GM20000 (cell line): ENCODE measurements around the gene PDIA4.

Experiments used
- DNase-seq: peaks from one replicate; pipeline ENCODE4 v3.0.0; 2012; ENCODE audit warnings: low spot score
- CTCF ChIP-seq: IDR thresholded peaks from 2 replicates; pipeline ENCODE4 v1.5.1; 2012; ENCODE audit warnings: mild to moderate bottlenecking, control low read depth; ENCODE audit errors: extremely low read depth, missing control alignments

Gene PDIA4

DNA sequence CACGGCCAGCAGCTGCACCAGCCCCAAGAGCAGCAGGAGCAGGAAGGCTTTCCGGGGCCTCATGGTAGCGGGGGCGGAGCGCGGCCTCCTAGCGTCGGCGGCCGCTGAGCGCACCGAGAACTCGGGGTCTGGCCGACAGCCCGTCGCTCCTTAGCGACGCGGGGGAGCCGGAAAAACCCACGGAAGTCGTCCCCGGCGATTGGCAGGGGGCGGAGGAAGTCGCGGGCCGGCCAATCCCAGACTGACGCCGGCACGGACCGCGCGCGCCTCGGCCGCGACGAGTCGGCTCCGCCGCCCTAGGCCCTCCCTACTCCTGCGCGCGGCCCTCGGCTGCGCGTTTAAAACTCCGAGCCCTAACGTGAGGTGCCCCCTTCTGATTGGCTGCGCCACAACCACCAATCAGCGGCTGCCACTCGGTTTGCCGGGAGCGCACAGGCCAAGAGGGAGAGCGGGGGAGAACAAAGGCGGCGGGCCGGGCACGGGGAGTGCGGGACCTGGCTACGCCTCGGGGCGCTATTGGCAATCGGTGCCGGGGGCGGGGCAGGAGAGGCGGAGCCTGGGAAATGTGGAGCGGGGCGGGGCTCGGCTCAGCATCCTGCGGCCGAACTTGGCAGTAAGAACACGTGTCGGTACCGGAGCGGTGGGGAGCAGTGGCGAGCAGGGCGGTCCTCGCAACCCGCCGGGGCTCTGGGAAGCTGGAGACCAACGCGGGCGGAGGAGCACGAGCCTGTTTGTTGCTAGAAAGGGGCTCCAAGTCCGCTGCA is at the start of gene PDIA4:
PDIA4 (minus strand) TSS at position 160 of the 764 bp plus-strand sequence; CDS start at position 63, 97 bp downstream.
- DNase-seq: peak; percentile 98
- no peak for TF ChIP-seq CTCF

DNA sequence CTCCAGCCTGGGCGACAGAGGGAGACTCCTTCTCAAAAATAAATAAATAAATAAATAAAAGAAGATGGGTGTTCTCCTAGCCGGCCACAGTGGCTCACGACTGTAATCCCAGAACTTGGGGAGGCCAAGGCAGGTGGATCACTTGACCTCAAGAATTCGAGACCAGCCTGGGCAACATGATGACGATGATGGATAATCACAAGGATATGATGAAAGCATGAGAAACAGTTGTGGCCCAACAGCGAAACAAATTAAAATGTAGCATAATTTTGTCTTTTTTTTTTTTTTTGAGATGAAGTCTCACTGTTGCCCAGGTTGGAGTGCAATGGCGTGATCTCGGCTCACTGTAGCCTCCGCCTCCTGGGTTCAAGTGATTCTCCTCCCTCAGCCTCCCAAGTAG is 49.3 kb upstream of the PDIA4 start:
- no peak for TF ChIP-seq CTCF
- no peak for DNase-seq

- no peak for DNase-seq
- TF ChIP-seq CTCF: no peak
These were observed 47.0 kb upstream of the PDIA4 start for GRCh38 chr7:149075286-149075685.

GRCh38 chr7:149074116-149074885 is 46.0 kb upstream of the PDIA4 start:
- DNase-seq: no peak

DNA sequence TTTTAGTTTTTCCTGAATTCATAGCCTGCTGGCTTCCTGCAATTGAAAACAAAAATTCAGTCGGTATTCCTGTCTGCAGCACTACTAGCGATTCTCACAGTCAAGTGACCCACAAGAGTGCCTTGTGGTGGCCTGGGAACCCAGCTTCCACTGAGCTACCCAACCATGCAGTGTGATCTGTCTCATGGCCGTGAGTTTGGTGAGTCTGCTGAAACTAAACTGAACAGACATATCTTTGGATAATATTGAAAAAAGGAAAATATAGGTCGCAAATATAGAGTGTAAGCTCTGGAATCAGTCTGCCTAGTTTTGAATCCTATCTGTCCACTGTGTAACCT is 44.1 kb upstream of the PDIA4 start:
- DNase-seq: no peak

More at GRCh38 chr7:149074116-149074885, 46.0 kb upstream of the PDIA4 start:
- no peak for TF ChIP-seq CTCF

GRCh38 chr7:149071641-149072437 is 43.5 kb upstream of the PDIA4 start:
- peak; percentile 60 for DNase-seq
- TF ChIP-seq CTCF: peak; percentile 55

More for the DNA sequence above, 44.1 kb upstream of the PDIA4 start:
- no peak for TF ChIP-seq CTCF

GRCh38 chr7:149071182-149071635 is 42.9 kb upstream of the PDIA4 start:
- no peak for TF ChIP-seq CTCF
- DNase-seq: no peak
